GM12865 (cell line): ENCODE results near the gene PLA1A.
"Not testable (repeated sequence)": the region's sequence is repeated elsewhere in the genome, so short reads cannot be mapped to it uniquely, and the experiment has no call there.

Experiments
- DNase-seq: peaks from one replicate; pipeline ENCODE4 v3.0.0; 2010; ENCODE audit warnings: low read depth
- H3K4me3 ChIP-seq: 2 replicates; pipeline ENCODE4 v1.5.1; 2011; ENCODE audit warnings: mild to moderate bottlenecking, low read depth, low read length, control low read depth
- CTCF ChIP-seq: IDR thresholded peaks from 2 replicates; pipeline ENCODE4 v1.5.1; 2011; ENCODE audit warnings: low read length, control low read depth, low read depth, inconsistent platforms; ENCODE audit not compliant: insufficient read depth; ENCODE audit errors: missing control alignments

Gene PLA1A

GRCh38 chr3:119586733-119587172 lies 10.9 kb upstream of the PLA1A start:
- no peak for TF ChIP-seq CTCF
- no peak for DNase-seq
- no peak overlapping the region for H3K4me3 ChIP-seq

DNA sequence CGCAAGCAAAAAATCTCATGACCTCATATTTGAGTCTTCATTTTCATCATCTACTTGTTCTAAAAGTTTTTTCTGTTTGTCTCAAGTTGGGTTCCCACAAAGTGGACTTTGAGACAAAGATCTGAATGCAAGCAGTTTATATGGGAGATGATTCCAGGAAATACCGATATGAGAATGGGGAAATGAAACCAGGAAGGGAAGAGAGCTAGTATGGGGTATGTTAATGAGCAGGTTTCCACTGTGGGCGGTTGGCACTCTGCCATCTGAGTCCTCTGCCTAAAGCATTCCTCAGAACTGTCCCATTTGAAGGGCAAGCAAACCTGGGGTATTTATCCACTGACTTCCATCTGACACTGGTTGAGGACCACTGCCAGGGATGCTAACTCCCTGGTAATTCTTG lies 9.6 kb upstream of the PLA1A start:
- no peak for TF ChIP-seq CTCF
- DNase-seq, result peak; percentile 41

DNA sequence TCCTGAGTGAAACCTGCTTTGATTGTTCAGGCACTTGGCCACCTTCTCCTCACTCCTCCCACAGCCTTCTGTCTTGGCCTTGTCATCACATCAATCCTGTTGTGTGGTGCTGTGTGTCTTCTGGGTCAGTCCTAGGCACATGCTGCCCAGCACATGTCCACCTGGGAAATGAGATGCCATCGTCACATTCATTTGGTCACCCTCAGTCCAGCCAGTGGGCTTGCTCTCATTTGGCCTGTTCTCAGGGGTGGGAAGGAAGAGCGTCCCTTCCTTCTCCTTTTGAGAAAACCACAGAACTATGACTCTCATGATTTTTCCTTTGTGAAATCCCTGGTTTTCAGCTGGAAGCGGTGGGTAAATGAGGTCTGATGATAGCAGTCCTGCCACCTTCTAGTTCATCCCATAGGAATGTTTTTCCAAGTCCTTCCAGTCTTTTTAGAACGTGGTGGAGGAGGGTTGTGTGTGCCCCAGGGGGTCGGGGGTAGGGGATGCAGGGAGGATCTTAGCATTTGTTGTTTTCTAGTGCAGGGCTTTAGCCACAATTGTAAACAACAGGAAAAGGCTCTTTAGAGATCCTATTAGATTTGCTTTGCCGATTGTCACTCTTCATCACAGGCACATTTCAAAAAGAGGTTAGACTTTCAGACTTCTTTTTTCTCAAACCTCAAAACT lies 8.4 kb upstream of the PLA1A start:
- no peak overlapping the region for H3K4me3 ChIP-seq
- TF ChIP-seq CTCF, result no peak
- DNase-seq, result no peak

More for the DNA sequence above, 9.6 kb upstream of the PLA1A start:
- no peak overlapping the region for H3K4me3 ChIP-seq

DNA sequence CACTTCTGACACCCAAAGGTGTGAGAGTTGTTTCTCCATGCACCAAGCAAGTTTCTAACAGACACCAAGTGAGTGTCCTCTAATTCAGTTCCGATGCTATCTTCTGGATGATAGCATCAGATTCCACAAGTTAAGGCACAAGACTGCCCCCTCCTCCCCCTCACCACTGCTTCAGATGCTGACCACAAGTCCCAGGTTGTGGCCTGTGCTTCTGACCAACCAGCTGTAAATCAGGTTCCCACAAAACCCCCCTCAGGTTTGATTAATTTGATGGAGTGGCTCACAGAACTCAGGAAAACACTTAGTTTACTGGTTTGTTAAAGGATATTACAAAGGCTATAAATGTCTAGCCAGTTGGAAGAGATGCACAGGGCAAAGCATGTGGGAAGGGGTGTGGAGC lies 7.0 kb upstream of the PLA1A start:
- H3K4me3 ChIP-seq, result no peak overlapping the region
- TF ChIP-seq CTCF, result no peak
- DNase-seq, result no peak

DNA sequence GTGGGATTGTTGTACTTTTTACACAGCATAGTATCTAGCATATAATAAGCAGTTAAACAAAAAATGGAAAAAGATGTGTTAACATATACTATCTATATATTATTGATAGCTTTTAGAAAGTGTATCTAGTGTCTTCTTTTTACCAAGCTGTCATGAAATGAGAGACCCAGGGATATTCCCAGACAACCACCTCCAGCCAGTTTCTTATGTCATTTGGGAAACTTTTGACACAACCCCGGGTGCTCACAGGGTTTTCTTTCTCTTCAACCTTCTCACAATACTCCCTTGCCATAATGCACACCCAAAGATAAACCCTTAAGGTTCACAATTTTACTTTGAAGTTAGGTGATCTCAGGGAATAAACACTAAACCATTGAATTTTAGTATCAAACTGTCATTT lies 4.8 kb upstream of the PLA1A start:
- H3K4me3 ChIP-seq, result no peak overlapping the region
- TF ChIP-seq CTCF, result no peak
- no peak for DNase-seq

DNA sequence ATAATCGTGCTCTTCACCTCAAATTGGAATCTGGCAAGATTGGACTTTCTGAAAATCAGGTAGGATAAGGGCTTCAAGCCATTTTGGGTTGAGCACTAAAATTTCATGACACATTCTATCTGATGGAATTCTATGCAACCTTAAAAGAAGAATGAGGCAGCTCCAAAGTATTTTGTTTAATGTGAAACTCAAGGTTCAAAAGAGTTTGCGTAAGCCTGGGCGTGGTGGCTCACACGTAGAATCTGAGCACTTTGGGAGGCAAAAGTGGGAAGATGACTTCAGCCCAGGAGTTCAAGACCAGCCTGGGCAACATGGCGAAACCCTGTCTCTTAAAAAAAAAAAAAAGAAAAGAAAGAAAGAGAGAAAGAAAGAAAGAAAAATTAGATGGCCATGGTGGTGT lies 3.6 kb upstream of the PLA1A start:
- no peak overlapping the region for H3K4me3 ChIP-seq
- no peak for TF ChIP-seq CTCF
- DNase-seq, result no peak

DNA sequence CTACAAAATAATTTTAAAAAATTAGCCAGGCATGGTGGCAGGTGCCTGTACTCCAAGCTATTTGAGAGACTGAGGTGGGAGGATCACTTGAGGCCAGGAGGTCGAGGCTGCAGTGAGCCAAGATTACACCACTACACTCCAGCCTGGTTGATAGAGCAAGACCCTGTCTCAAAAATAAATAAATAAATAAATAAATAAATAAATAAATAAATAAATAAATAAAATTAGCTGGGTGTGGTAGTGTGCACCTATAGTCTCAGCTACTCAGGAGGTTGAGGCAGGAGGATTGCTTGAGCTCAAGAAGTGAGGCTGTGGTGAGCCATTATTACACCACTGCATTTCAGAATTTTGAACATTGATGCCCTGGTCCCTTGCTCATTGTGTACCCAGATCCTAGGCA lies 2.8 kb upstream of the PLA1A start:
- not testable (repeated sequence) for DNase-seq, H3K4me3 ChIP-seq
